GM19238 (cell line): ENCODE results near the gene LGR4.

Experiments used
- DNase-seq: peaks from one replicate; pipeline ENCODE4 v3.0.0; 2011; ENCODE audit warnings: low spot score; ENCODE audit not compliant: insufficient read length

LGR4 gene

GRCh38 chr11:27487706-27488105, 15.1 kb upstream of the LGR4 start:
- DNase-seq = no peak

GRCh38 chr11:27485930-27486773, 13.6 kb upstream of the LGR4 start:
- DNase-seq = no peak

- DNase-seq = no peak
Observed at GRCh38 chr11:27482793-27483192, 10.2 kb upstream of the LGR4 start.

- DNase-seq = no peak
Observed at GRCh38 chr11:27481992-27482391, 9.4 kb upstream of the LGR4 start.

- DNase-seq = no peak
Observed at GRCh38 chr11:27477831-27478230, 5.2 kb upstream of the LGR4 start.

GRCh38 chr11:27477243-27477642, 4.7 kb upstream of the LGR4 start:
- no peak for DNase-seq

GRCh38 chr11:27475622-27476021, 3.0 kb upstream of the LGR4 start:
- DNase-seq = no peak

- DNase-seq = no peak
Observed at GRCh38 chr11:27473017-27473406, 422 bp upstream of the LGR4 start.

- DNase-seq = no peak
Observed at GRCh38 chr11:27471589-27472397, 797 bp downstream of the LGR4 start.

- DNase-seq = no peak
Observed at GRCh38 chr11:27470826-27471588, 1.6 kb downstream of the LGR4 start.

- no peak for DNase-seq
Observed at GRCh38 chr11:27470166-27470565, 2.4 kb downstream of the LGR4 start.

GRCh38 chr11:27468995-27469695, 3.4 kb downstream of the LGR4 start:
- no peak for DNase-seq

GRCh38 chr11:27468209-27468994, 4.2 kb downstream of the LGR4 start:
- DNase-seq = no peak

GRCh38 chr11:27467181-27467913, 5.2 kb downstream of the LGR4 start:
- DNase-seq = no peak

GRCh38 chr11:27466363-27466762, 6.2 kb downstream of the LGR4 start:
- no peak for DNase-seq

- no peak for DNase-seq
Observed at GRCh38 chr11:27465629-27466028, 7.0 kb downstream of the LGR4 start.

- no peak for DNase-seq
Observed at GRCh38 chr11:27464909-27465308, 7.7 kb downstream of the LGR4 start.

- DNase-seq = no peak
Observed at GRCh38 chr11:27464289-27464696, 8.3 kb downstream of the LGR4 start.

GRCh38 chr11:27462543-27462942, 10.0 kb downstream of the LGR4 start:
- no peak for DNase-seq
